Esophagus squamous epithelium (tissue), 5 donors: ENCODE data around the gene OR8S1. TPM values are rescaled to one million over a fixed set of nuclear protein-coding genes. Genes with fewer than 3 reads are reported as not detected.
"Not testable (repeated sequence)": the region's sequence is repeated elsewhere in the genome, so short reads cannot be mapped to it uniquely, and the experiment has no call there.

Experiments
- DNase-seq: peaks from one replicate; lab custom pipeline; 2025; lab: John Stamatoyannopoulos, UW
- H3K27ac ChIP-seq, 4 donors: fragments of 200-600 bp; sonication (generic); one replicate each; pipeline ENCODE4 v1.5.1; 2016 to 2019; ENCODE audit warnings: mild to moderate bottlenecking in 1 of 4
- H3K27me3 ChIP-seq, 4 donors: fragments of 200-600 bp; sonication (generic); 1 replicate in 3 of 4; 2 replicates in 1 of 4; pipeline versions ENCODE4 v1.5.1 to v1.6.0; 2017 to 2021; ENCODE audit warnings: antibody characterized with exemption in 1 of 4
- H3K36me3 ChIP-seq, 3 donors: fragments of 200-600 bp; sonication (generic); one replicate each; pipeline ENCODE4 v1.5.1; 2016 to 2019
- H3K4me1 ChIP-seq, 3 donors: fragments of 200-600 bp; sonication (generic); one replicate each; pipeline ENCODE4 v1.5.1; 2017 to 2019
- H3K4me3 ChIP-seq, 4 donors: fragments of 200-600 bp; sonication (generic); 1 replicate in 3 of 4; 2 replicates in 1 of 4; pipeline ENCODE4 v1.5.1; 2016 to 2019; ENCODE audit warnings: mild to moderate bottlenecking in 2 of 4, moderate library complexity in 1 of 4
- H3K9me3 ChIP-seq, 3 donors: fragments of 200-600 bp; sonication (generic); one replicate each; pipeline ENCODE4 v1.5.1; 2016 to 2019
- POLR2A ChIP-seq, 4 donors: fragments of 450-650 bp; IDR thresholded peaks; one replicate each; pipeline ENCODE4 v1.6.1; 2017; ENCODE audit warnings: antibody characterized with exemption in 4 of 4, mild to moderate bottlenecking in 4 of 4, moderate library complexity in 3 of 4
- WGBS, 2 donors: methylation state at CpG; one replicate each; pipeline ENCODE4 v1.1.5; 2018; 5-methylcytosine and 5-hydroxymethylcytosine counted together
- intact Hi-C: fragments of 100-400 bp; cut with DNase I; formaldehyde crosslinking; loops from one replicate; pipeline ENCODE4 v1.15.0; 2022
- total RNA-seq, 4 donors: library from RNA; depleted of rRNA; stranded (reverse); fragments of >200 nt; gene quantifications; one replicate each; pipeline ENCODE4 v1.1.0, GENCODE V29; 2016
- TF ChIP-seq, protein P1 (sequence below), 6 experiments: fragments of 450-650 bp in 4 of 6; fragments of 200-600 bp in 2 of 6; sonication (generic) in 2 of 6; IDR thresholded peaks; one replicate each; pipeline ENCODE4 v1.5.1; 2016 to 2019; ENCODE audit warnings: antibody characterized with exemption in 6 of 6, mild to moderate bottlenecking in 4 of 6, moderate library complexity in 4 of 6
- donor health status: DM: yes; HTN: yes; CAD: no.

The OR8S1 gene
- total RNA-seq, 4 donors from 2014 or later = not detected

DNA sequence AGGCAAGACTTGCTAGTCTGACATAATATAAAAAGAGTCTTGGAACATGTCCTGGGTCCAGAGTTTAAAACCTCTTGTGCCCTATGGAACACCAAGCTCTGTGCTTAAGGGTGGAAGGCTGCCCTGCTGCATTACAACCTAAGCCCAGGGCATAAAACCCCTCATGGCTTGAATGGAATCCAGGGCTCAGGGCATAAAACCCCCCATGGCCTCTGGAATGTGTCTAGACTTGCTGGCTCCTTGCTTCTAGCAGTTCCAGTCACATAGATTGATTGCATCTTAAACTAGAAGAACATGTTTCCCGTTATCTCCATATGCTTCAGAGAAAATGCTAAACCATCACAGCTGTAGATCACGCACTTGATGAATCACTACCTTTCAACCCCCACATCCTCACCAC, 18.6 kb upstream of the OR8S1 start:
- WGBS, 2 donors = 25 to 36% methylated on average over 2 of the region's 2 CpGs
- H3K4me3 ChIP-seq, H3K36me3 ChIP-seq, H3K27me3 ChIP-seq, H3K9me3 ChIP-seq, H3K27ac ChIP-seq, H3K4me1 ChIP-seq, intact Hi-C loops, DNase-seq: not testable (repeated sequence)

DNA sequence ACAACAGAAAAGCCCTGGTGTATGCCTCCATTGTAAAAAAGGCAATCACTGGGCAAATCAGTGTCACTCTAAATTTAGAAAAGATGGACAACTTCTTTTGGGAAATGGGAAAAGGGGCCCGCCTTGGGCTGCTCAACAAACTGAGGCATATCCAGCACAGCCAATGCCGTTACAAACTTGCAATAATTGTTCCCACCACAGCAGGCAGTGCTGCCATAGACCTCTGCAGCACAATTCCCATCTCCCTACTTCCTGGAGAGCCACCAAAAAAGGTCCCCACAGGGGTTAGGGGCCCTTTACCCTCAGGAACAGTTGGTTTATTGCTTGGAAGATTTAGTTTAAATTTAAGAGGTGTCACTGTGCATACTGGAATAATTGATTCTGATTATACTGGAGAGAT, 16.4 kb upstream of the OR8S1 start:
- Histone ChIP-seq H3K4me1 (peaks cover 0 to 8% (median 0%) of the 10 kb centered on the region in 3 donors), H3K36me3 (no peaks in the 10 kb centered on the region), H3K4me3 (no peak overlapping the region), H3K27ac (no peak overlapping the region), H3K9me3 (no peaks in the 10 kb centered on the region), H3K27me3 (no peaks in the 10 kb centered on the region)
- intact Hi-C loops = no loop called here
- 72 to 88% methylated on average over 2 of the region's 2 CpGs for WGBS, 2 donors
- TF ChIP-seq, protein P1, sequence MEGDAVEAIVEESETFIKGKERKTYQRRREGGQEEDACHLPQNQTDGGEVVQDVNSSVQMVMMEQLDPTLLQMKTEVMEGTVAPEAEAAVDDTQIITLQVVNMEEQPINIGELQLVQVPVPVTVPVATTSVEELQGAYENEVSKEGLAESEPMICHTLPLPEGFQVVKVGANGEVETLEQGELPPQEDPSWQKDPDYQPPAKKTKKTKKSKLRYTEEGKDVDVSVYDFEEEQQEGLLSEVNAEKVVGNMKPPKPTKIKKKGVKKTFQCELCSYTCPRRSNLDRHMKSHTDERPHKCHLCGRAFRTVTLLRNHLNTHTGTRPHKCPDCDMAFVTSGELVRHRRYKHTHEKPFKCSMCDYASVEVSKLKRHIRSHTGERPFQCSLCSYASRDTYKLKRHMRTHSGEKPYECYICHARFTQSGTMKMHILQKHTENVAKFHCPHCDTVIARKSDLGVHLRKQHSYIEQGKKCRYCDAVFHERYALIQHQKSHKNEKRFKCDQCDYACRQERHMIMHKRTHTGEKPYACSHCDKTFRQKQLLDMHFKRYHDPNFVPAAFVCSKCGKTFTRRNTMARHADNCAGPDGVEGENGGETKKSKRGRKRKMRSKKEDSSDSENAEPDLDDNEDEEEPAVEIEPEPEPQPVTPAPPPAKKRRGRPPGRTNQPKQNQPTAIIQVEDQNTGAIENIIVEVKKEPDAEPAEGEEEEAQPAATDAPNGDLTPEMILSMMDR (IDR thresholded peaks at IDR 0.05) = no peak
- DNase-seq = no peak

DNA sequence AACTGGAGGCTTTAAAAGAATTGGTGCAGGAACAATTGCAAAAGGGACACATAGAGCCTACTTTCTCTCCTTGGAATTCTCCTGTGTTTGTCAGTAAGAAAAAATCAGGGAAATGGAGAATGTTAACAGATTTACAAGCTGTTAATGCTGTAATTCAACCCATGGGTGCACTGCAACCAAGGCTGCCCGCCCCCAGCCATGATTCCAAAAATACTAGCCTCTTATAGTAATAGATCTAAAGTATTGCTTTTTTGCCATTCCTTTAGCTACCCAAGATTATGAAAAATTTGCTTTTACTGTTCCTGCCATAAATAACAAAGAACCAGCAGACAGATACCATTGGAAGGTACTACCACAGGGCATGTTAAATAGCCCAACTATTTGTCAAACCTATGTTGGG, 15.3 kb upstream of the OR8S1 start:
- Histone ChIP-seq H3K9me3 (no peaks in the 10 kb centered on the region), H3K4me3 (no peak overlapping the region), H3K36me3 (no peaks in the 10 kb centered on the region), H3K27ac (no peak overlapping the region), H3K4me1 (peaks cover 0 to 8% (median 0%) of the 10 kb centered on the region in 3 donors), H3K27me3 (no peaks in the 10 kb centered on the region)
- WGBS, 2 donors = 17 to 55% methylated on average over 1 of the region's 1 CpG
- TF ChIP-seq POLR2A (IDR thresholded peaks at IDR 0.05) = no peak
- TF ChIP-seq, protein P1 (IDR thresholded peaks at IDR 0.05) = no peak
- intact Hi-C loops = no loop called here
- DNase-seq = no peak

DNA sequence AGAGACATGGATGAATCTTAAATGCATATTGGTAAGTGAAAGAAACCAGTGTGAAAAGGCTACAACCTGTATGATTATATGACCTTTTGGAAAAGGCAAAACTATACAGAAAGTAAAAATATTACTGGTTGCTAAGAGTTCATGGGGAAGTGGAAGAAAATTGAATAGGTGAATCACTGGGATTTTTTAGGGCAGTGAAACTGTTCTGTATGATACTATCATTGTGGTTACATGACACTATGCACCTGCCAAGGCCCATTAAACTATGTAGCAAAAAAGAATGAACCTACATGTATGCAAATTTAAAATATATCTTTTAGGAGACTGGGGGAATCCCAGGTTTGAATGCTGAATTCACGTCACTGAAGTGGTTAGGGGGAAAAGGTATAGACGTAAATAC, 12.6 kb upstream of the OR8S1 start:
- Histone ChIP-seq H3K4me1 (peaks cover 0 to 8% (median 0%) of the 10 kb centered on the region in 3 donors), H3K4me3 (no peak overlapping the region), H3K9me3 (no peaks in the 10 kb centered on the region), H3K27ac (no peak overlapping the region), H3K36me3 (no peaks in the 10 kb centered on the region), H3K27me3 (no peaks in the 10 kb centered on the region)
- no peak for TF ChIP-seq POLR2A (IDR thresholded peaks at IDR 0.05)
- TF ChIP-seq, protein P1 (IDR thresholded peaks at IDR 0.05) = no peak
- 44 to 46% methylated on average over 2 of the region's 2 CpGs for WGBS, 2 donors
- DNase-seq = no peak
- intact Hi-C loops = no loop called here

DNA sequence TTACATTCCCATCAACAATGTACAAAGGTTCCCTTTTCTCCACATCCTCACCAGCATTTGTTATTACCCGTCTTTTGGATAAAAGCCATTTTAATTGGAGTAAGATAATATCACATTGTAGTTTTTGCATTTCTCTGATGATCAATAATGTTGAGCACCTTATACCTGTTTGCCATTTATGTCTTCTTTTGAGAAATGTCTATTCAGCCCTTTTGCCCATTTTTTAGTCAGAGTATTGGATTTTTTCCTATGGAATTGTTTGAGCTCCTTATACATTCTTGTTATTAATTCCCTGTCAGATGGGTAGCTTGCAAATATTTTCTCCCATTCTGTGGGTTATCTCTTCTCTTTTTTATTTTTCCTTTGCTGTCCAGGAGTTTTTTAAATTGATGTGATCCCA, 10.7 kb upstream of the OR8S1 start:
- H3K9me3 ChIP-seq = no peaks in the 10 kb centered on the region
- H3K4me3 ChIP-seq = no peak overlapping the region
- TF ChIP-seq POLR2A (IDR thresholded peaks at IDR 0.05) = no peak
- TF ChIP-seq, protein P1 (IDR thresholded peaks at IDR 0.05) = no peak
- intact Hi-C loops = no loop called here
- no peak for DNase-seq
- 75 to 82% methylated on average over 1 of the region's 1 CpG for WGBS, 2 donors
- no peaks in the 10 kb centered on the region for H3K36me3 ChIP-seq
- no peaks in the 10 kb centered on the region for H3K27me3 ChIP-seq
- H3K27ac ChIP-seq = no peak overlapping the region
- H3K4me1 ChIP-seq = peaks cover 0 to 7% (median 0%) of the 10 kb centered on the region in 3 donors

DNA sequence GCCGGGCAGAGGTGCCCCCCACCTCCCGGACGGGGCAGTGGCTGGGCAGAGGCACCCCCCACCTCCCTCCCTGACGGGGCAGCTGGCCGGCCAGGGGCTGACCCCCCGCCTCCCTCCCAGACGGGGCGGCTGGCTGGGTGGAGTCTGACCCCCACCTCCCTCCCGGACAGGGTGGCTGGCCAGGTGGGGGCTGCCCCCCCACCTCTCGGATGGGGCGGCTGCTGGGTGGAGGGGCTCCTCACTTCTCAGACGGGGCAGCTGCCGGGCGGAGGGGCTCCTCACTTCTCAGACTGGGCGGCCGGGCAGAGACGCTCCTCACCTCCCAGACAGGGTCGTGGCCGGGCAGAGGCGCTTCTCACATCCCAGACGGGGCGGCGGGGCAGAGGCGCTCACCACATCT, 5.1 kb upstream of the OR8S1 start:
- H3K27me3 ChIP-seq, H3K4me3 ChIP-seq, H3K36me3 ChIP-seq, H3K27ac ChIP-seq, DNase-seq, H3K4me1 ChIP-seq, intact Hi-C loops, H3K9me3 ChIP-seq: not testable (repeated sequence)
- WGBS, 2 donors = no CpG with 5 or more reads among the region's 24 CpGs
